ENCODE data around the gene DNAJC25. TPM values are rescaled to one million over a fixed set of nuclear protein-coding genes. Genes with fewer than 3 reads are reported as not detected.
"Not testable (repeated sequence)": the region's sequence is repeated elsewhere in the genome, so short reads cannot be mapped to it uniquely, and the experiment has no call there.

Gene DNAJC25
- total RNA-seq, 4 donors from 2014 or later, result 3.3 to 14.7 (median 12.7) TPM

GRCh38 chr9:111661802-111662521, 30.8 kb downstream of the DNAJC25 start:
- TF ChIP-seq CTCF (IDR thresholded peaks at IDR 0.05) (no peak), POLR2A (IDR thresholded peaks at IDR 0.05) (no peak)
- Histone ChIP-seq H3K4me1 (peaks cover 0 to 12% (median 0%) of the 10 kb centered on the region in 4 donors), H3K27me3 (no peaks in the 10 kb centered on the region), H3K27ac (peak overlapping the region; percentile 30 to 81 (median 74)), H3K36me3 (peaks cover 0 to 5% (median 0%) of the 10 kb centered on the region in 3 donors), H3K9me3 (no peaks in the 10 kb centered on the region), H3K4me3 (peak overlapping the region; percentile 55 to 93 (median 84))
- DNase-seq, result peak; percentile 28 to 59 (median 56)

DNA sequence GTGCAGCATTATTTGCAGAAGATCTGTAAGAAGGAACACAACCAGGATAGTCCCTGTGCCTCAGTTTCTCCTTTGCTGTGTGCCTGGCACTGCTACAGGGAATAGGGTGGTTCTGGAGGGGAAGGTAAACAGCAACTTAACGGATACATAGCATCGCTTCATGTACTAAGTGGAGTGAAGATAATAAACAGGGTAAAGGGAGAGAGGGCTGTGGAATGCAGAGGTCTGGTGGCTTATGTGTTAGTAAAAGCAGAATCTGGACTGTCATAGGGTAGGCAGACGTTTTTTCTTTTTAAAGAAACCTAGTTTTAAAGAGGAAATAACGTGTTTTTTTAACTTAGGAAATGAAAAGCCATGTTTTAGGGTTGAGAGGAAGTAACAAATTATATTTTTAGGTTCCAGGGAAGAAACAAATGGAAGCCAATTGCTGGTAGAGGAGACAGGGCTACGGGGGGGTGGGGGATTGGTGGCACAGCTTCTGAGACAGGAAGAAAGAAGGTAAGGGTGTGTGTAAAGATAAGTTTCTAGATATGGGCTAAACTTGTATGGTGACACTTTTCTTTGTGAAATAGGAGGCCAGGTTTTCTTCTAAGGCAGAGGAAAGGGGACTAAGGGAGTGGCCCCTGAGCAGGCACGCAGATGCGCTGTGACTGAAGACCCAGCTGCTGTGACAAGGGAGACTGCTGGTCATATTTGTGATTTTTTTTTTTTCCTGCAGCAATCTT, 31.6 kb downstream of the DNAJC25 start:
- Histone ChIP-seq H3K27ac (peak overlapping the region in 3 of 4 donors; percentile 12 to 81 (median 75)), H3K4me3 (peak overlapping the region; percentile 55 to 93 (median 84)), H3K4me1 (peaks cover 0 to 12% (median 0%) of the 10 kb centered on the region in 4 donors), H3K9me3 (no peaks in the 10 kb centered on the region), H3K27me3 (no peaks in the 10 kb centered on the region), H3K36me3 (peaks cover 0 to 13% (median 0%) of the 10 kb centered on the region in 3 donors)
- TF ChIP-seq CTCF (IDR thresholded peaks at IDR 0.05) (no peak), POLR2A (IDR thresholded peaks at IDR 0.05) (no peak)
- DNase-seq, result no peak

DNA sequence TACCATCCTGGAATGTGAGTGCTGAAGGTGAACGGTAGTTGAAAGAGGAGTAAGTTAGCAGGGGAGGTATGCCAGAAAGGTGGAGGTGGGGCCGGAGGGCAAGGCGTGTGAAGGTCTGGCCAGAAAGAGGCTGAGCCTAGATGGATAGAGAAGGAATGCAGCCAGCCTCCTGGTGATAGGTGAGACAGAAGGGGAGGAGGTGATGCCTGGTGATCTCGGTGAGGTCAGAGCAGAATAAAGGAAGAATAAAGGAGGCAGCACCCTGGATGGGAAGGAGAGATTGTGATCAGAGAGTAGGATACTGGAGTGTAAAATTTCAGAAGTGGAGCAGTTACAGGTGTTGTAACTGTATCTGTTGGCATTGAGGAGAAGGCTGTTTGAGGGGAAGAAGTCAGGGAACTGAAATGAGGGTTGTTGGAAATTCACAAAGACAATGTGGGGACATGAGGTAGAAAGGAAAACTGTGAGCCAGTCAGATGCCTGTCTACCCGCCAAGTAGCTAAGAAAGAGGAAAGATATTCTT, 32.2 kb downstream of the DNAJC25 start:
- peaks cover 0 to 17% (median 0%) of the 10 kb centered on the region in 3 donors for H3K36me3 ChIP-seq
- no peak overlapping the region for H3K4me3 ChIP-seq
- DNase-seq, result no peak
- peaks cover 0 to 12% (median 0%) of the 10 kb centered on the region in 4 donors for H3K4me1 ChIP-seq
- no peak for TF ChIP-seq CTCF (IDR thresholded peaks at IDR 0.05)
- TF ChIP-seq POLR2A (IDR thresholded peaks at IDR 0.05), result no peak
- no peak overlapping the region for H3K27ac ChIP-seq
- H3K27me3 ChIP-seq, result no peaks in the 10 kb centered on the region
- H3K9me3 ChIP-seq, result no peaks in the 10 kb centered on the region

DNA sequence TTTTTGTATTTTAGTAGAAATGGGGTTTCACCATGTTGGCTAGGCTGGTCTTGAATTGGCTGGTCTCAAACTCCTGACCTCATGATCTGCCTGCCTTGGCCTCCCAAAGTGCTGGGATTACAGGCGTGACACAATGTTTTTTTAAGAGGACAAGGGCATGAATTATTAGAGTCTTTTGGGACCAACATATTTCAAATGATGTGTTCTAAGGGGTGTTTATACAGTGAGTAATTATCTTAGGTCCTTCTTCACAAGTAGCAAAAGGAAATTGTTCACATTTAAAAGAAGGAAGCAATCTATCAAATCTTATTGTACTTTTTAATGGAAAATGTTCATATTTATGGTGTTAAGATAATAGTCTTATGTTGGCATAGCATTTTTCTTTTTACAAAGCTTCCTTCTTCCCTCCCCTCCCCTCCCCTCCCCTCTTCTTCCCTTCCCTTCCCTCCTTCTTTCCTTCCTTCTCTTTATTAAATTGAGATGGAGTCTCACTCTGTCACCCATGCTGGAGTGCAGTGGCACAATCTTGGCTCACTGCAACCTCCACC, 37.0 kb downstream of the DNAJC25 start:
- Histone ChIP-seq H3K36me3 (peaks cover 0 to 32% (median 0%) of the 10 kb centered on the region in 3 donors), H3K27ac (no peak overlapping the region)
- TF ChIP-seq CTCF (IDR thresholded peaks at IDR 0.05), result no peak
- no peak for TF ChIP-seq POLR2A (IDR thresholded peaks at IDR 0.05)

GRCh38 chr9:111668601-111669000, 37.5 kb downstream of the DNAJC25 start:
- H3K4me3 ChIP-seq, H3K27me3 ChIP-seq, DNase-seq, H3K4me1 ChIP-seq, H3K9me3 ChIP-seq, H3K27ac ChIP-seq: not testable (repeated sequence)
- H3K36me3 ChIP-seq, result peaks cover 0 to 32% (median 0%) of the 10 kb centered on the region in 3 donors

More for the DNA sequence above, 37.0 kb downstream of the DNAJC25 start:
- Histone ChIP-seq H3K4me1 (peaks cover 0 to 2% (median 0%) of the 10 kb centered on the region in 4 donors), H3K4me3 (no peak overlapping the region), H3K9me3 (no peaks in the 10 kb centered on the region), H3K27me3 (no peaks in the 10 kb centered on the region)
- DNase-seq, result no peak
